SK-N-SH (cell line): ENCODE measurements around the gene RRP1B. TPM values are rescaled to one million over a fixed set of nuclear protein-coding genes. Genes with fewer than 3 reads are reported as not detected.

Experiments
- CTCF ChIA-PET: fragments of 300-600, 350-600 bp; formaldehyde crosslinking; extraction: SDS; loops from one replicate; lab custom pipeline; 2021; lab: Yijun Ruan, JAX
- POLR2A ChIA-PET: fragments of 350-600 bp; sonication (Branson Sonifier 250); formaldehyde crosslinking; extraction: SDS; loops from one replicate; lab custom pipeline; 2020; ENCODE audit warnings: antibody characterized with exemption, inconsistent platforms; lab: Yijun Ruan, JAX
- DNase-seq: peaks from one replicate; pipeline ENCODE4 v3.0.0; 2012
- H2AFZ ChIP-seq: fragments of 200-600 bp; sonication (generic); 2 replicates; pipeline ENCODE4 v1.8.1; 2016; ENCODE audit warnings: antibody characterized with exemption, mild to moderate bottlenecking, low read depth
- H3F3A ChIP-seq: fragments of 200-600 bp; sonication (generic); replicated peaks from 2 replicates; pipeline ENCODE3; 2016; ENCODE audit warnings: antibody characterized with exemption, mild to moderate bottlenecking; ENCODE audit not compliant: insufficient read depth
- H3K27ac ChIP-seq, 2 experiments: fragments of 200-500 bp in 1 of 2; fragments of 200-600 bp in 1 of 2; sonication (Bioruptor generic) in 1 of 2; sonication (generic), shearing (Covaris generic) in 1 of 2; 2 replicates each; pipeline versions ENCODE4 v1.5.1 to v1.6.1; 2014 to 2016; ENCODE audit warnings: low read depth in 2 of 2, inconsistent platforms in 1 of 2, low read length in 1 of 2, mild to moderate bottlenecking in 1 of 2, mixed read lengths in 1 of 2
- H3K27me3 ChIP-seq: fragments of 200-600 bp; sonication (generic), shearing (Covaris generic); 2 replicates; pipeline ENCODE4 v1.6.1; 2016; ENCODE audit warnings: mixed run types; ENCODE audit not compliant: insufficient read depth
- H3K36me3 ChIP-seq, 2 experiments: fragments of 200-500 bp in 1 of 2; fragments of 200-600 bp in 1 of 2; sonication (Bioruptor generic) in 1 of 2; sonication (generic) in 1 of 2; replicated peaks in 1 of 2; 2 replicates each; pipeline versions ENCODE3 to v1.5.1; 2014 to 2016; ENCODE audit warnings: low read length in 1 of 2, mild to moderate bottlenecking in 1 of 2; ENCODE audit not compliant: insufficient read depth in 2 of 2, control insufficient read depth in 1 of 2
- H3K4me1 ChIP-seq, 2 experiments: fragments of 200-500 bp in 1 of 2; fragments of 200-600 bp in 1 of 2; sonication (Bioruptor generic) in 1 of 2; sonication (generic), shearing (Covaris generic) in 1 of 2; 2 replicates each; pipeline versions ENCODE4 v1.5.1 to v1.6.1; 2014 to 2016; ENCODE audit warnings: low read depth in 1 of 2, low read length in 1 of 2, mixed run types in 1 of 2; ENCODE audit not compliant: insufficient read depth in 2 of 2, control insufficient read depth in 1 of 2
- H3K4me2 ChIP-seq: fragments of 200-600 bp; sonication (generic), shearing (Covaris generic); 2 replicates; pipeline ENCODE4 v1.6.1; 2017; ENCODE audit warnings: mixed run types
- H3K4me3 ChIP-seq, 2 experiments: fragments of 200-500 bp in 1 of 2; fragments of 200-600 bp in 1 of 2; sonication (Bioruptor generic) in 1 of 2; sonication (generic), shearing (Covaris generic) in 1 of 2; 2 replicates each; pipeline versions ENCODE4 v1.5.1 to v1.8.1; 2014 to 2016; ENCODE audit warnings: low read depth in 2 of 2, inconsistent platforms in 1 of 2, low read length in 1 of 2, mild to moderate bottlenecking in 1 of 2, mixed read lengths in 1 of 2, moderate library complexity in 1 of 2
- H3K79me2 ChIP-seq: fragments of 200-600 bp; sonication (generic); 2 replicates; pipeline ENCODE4 v1.8.1; 2017; ENCODE audit warnings: mild to moderate bottlenecking; ENCODE audit not compliant: insufficient read depth
- H3K9ac ChIP-seq: fragments of 200-600 bp; sonication (generic); 2 replicates; pipeline ENCODE4 v1.6.1; 2017; ENCODE audit warnings: mixed run types
- H3K9me2 ChIP-seq: fragments of 200-600 bp; sonication (generic); 2 replicates; pipeline ENCODE4 v1.6.1; 2017; ENCODE audit warnings: mixed run types
- H3K9me3 ChIP-seq: fragments of 200-600 bp; sonication (generic); 2 replicates; pipeline ENCODE4 v1.6.1; 2017; ENCODE audit warnings: mixed run types, mild to moderate bottlenecking, moderate library complexity
- H4K20me1 ChIP-seq: fragments of 200-600 bp; sonication (generic); 2 replicates; pipeline ENCODE4 v1.6.1; 2017; ENCODE audit warnings: mild to moderate bottlenecking, mixed run types; ENCODE audit not compliant: insufficient read depth
- CHD2 ChIP-seq: fragments of 150-350 bp; IDR thresholded peaks from 2 replicates; pipeline ENCODE4 v1.6.1; 2018; ENCODE audit warnings: low read length; ENCODE audit not compliant: partially characterized antibody
- ELF1 ChIP-seq: IDR thresholded peaks from 2 replicates; pipeline ENCODE4 v1.4.0; 2012
- EP300 ChIP-seq, 2 experiments: IDR thresholded peaks; 2 replicates each; pipeline versions ENCODE4 v1.4.0 to v1.6.1; 2012; ENCODE audit warnings: borderline replicate concordance in 1 of 2, low read depth in 1 of 2, low read length in 1 of 2
- EZH2phosphoT487 ChIP-seq: fragments of 200-600 bp; sonication (generic); IDR thresholded peaks from 2 replicates; pipeline ENCODE4 v1.6.1; 2017; ENCODE audit warnings: low read depth, mixed run types, mild to moderate bottlenecking, antibody characterized with exemption, moderate library complexity, borderline replicate concordance
- FOXJ3 ChIP-seq: sonication (generic); formaldehyde crosslinking; IDR thresholded peaks from 2 replicates; pipeline ENCODE4 v1.5.1; 2020; ENCODE audit warnings: mild to moderate bottlenecking, missing genetic modification reagents
- FOXM1 ChIP-seq: IDR thresholded peaks from 2 replicates; pipeline ENCODE4 v1.4.0; 2012; ENCODE audit warnings: low read depth, mild to moderate bottlenecking
- GATA2 ChIP-seq: sonication (generic); formaldehyde crosslinking; IDR thresholded peaks from 2 replicates; pipeline ENCODE4 v1.5.0; 2020; ENCODE audit warnings: mild to moderate bottlenecking, missing genetic modification reagents
- JUND ChIP-seq: IDR thresholded peaks from 2 replicates; pipeline ENCODE4 v1.4.0; 2012
- MXI1 ChIP-seq: IDR thresholded peaks from 2 replicates; pipeline ENCODE4 v1.6.1; 2012; ENCODE audit warnings: mild to moderate bottlenecking, low read depth, low read length, improper control_type of control experiment
- NFIC ChIP-seq: IDR thresholded peaks from 2 replicates; pipeline ENCODE4 v1.4.0; 2012; ENCODE audit warnings: borderline replicate concordance
- RAD21 ChIP-seq: IDR thresholded peaks from 2 replicates; pipeline ENCODE4 v1.6.1; 2012; ENCODE audit warnings: mild to moderate bottlenecking, low read length
- RFX5 ChIP-seq: IDR thresholded peaks from 2 replicates; pipeline ENCODE4 v1.6.1; 2012; ENCODE audit warnings: mild to moderate bottlenecking, improper control_type of control experiment, low read length
- RXRA ChIP-seq: IDR thresholded peaks from 2 replicates; pipeline ENCODE4 v1.4.0; 2012; ENCODE audit warnings: low read depth, mild to moderate bottlenecking, borderline replicate concordance
- SIN3A ChIP-seq: IDR thresholded peaks from 2 replicates; pipeline ENCODE4 v1.6.1; 2012; ENCODE audit warnings: low read depth, mild to moderate bottlenecking, low read length, moderate library complexity, borderline replicate concordance
- TAF1 ChIP-seq: IDR thresholded peaks from 2 replicates; pipeline ENCODE4 v1.6.1; 2012; ENCODE audit warnings: low read depth, mild to moderate bottlenecking, low read length, moderate library complexity, borderline replicate concordance
- YY1 ChIP-seq: IDR thresholded peaks from 2 replicates; pipeline ENCODE4 v1.4.0; 2012; ENCODE audit warnings: low read depth, mild to moderate bottlenecking
- WGBS: methylation state at CpG from one replicate; pipeline ENCODE4 v1.1.6; 2017; ENCODE audit warnings: low lambda C conversion rate; 5-methylcytosine and 5-hydroxymethylcytosine counted together
- polyA plus RNA-seq, 3 experiments: library from polyadenylated mRNA; depleted of rRNA; stranded (reverse); fragments of >200 nt; gene quantifications; 2 replicates each; pipeline ENCODE4 v1.2.3, GENCODE V29; 2012
- TF ChIP-seq, protein P1 (sequence below): IDR thresholded peaks from 2 replicates; pipeline ENCODE4 v1.6.1; 2012; ENCODE audit warnings: mild to moderate bottlenecking, low read depth, low read length, moderate library complexity
- TF ChIP-seq, protein P2 (sequence below): IDR thresholded peaks from 2 replicates; pipeline ENCODE4 v1.4.0; 2012; ENCODE audit warnings: low read depth
- TF ChIP-seq, protein P3 (sequence below): IDR thresholded peaks from 2 replicates; pipeline ENCODE4 v1.4.0; 2012; ENCODE audit warnings: low read depth, borderline replicate concordance
- TF ChIP-seq, protein P4 (sequence below): fragments of 200-600 bp; sonication (generic); IDR thresholded peaks from 2 replicates; pipeline ENCODE4 v1.6.1; 2017; ENCODE audit warnings: antibody characterized with exemption, mild to moderate bottlenecking, moderate library complexity
- TF ChIP-seq, protein P5 (sequence below): fragments of 150-350 bp; IDR thresholded peaks from 2 replicates; pipeline ENCODE4 v1.6.1; 2016; ENCODE audit warnings: mild to moderate bottlenecking, low read depth, low read length

RRP1B gene
- polyA plus RNA-seq, 1 of the 3 experiments (the other 2 are of a cell fraction): 10.4 TPM

DNA sequence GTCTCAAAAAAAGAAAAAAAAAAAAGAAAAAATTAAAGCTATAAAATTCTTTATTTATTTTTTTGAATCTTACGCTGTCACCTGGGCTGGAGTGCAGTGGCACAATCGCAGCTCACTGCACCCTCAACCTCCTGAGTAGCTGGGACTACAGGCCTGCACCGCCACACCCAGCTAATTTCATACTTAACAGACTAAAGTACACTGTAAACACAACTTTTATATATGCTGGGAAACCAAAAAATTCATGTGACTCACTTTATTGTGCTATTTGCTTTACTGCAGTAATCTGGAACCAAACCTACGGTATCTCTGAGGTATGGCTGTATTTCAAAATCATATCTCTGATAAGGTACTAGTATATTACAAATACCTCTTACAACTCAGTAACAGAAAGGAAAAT lies 40.4 kb upstream of the RRP1B start:
- Histone ChIP-seq H3K9me2 (no peaks in the 10 kb centered on the region), H3F3A (no peaks in the 10 kb centered on the region), H3K27me3 (no peaks in the 10 kb centered on the region), H3K4me3 (no peak overlapping the region), H3K27ac (no peak overlapping the region), H2AFZ (no peak overlapping the region), H4K20me1 (no peaks in the 10 kb centered on the region), H3K4me1 (no peaks in the 10 kb centered on the region), H3K9me3 (no peaks in the 10 kb centered on the region), H3K4me2 (no peak overlapping the region), H3K79me2 (no peaks in the 10 kb centered on the region), H3K9ac (no peak overlapping the region), H3K36me3 (peaks cover 0 to 4% of the 10 kb centered on the region in 2 experiments)
- DNase-seq: no peak
- WGBS: 94% methylated on average over 4 of the region's 4 CpGs
- ChIA-PET CTCF (no interaction called here), POLR2A (no interaction called here)
- TF ChIP-seq TAF1: no peak
- TF ChIP-seq MXI1: no peak
- no peak for TF ChIP-seq RFX5
- no peak for TF ChIP-seq FOXM1
- TF ChIP-seq GATA2 (CRISPR knock-in tag): no peak
- no peak for TF ChIP-seq SIN3A
- TF ChIP-seq, protein P1, sequence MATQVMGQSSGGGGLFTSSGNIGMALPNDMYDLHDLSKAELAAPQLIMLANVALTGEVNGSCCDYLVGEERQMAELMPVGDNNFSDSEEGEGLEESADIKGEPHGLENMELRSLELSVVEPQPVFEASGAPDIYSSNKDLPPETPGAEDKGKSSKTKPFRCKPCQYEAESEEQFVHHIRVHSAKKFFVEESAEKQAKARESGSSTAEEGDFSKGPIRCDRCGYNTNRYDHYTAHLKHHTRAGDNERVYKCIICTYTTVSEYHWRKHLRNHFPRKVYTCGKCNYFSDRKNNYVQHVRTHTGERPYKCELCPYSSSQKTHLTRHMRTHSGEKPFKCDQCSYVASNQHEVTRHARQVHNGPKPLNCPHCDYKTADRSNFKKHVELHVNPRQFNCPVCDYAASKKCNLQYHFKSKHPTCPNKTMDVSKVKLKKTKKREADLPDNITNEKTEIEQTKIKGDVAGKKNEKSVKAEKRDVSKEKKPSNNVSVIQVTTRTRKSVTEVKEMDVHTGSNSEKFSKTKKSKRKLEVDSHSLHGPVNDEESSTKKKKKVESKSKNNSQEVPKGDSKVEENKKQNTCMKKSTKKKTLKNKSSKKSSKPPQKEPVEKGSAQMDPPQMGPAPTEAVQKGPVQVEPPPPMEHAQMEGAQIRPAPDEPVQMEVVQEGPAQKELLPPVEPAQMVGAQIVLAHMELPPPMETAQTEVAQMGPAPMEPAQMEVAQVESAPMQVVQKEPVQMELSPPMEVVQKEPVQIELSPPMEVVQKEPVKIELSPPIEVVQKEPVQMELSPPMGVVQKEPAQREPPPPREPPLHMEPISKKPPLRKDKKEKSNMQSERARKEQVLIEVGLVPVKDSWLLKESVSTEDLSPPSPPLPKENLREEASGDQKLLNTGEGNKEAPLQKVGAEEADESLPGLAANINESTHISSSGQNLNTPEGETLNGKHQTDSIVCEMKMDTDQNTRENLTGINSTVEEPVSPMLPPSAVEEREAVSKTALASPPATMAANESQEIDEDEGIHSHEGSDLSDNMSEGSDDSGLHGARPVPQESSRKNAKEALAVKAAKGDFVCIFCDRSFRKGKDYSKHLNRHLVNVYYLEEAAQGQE: no peak
- TF ChIP-seq RXRA: no peak
- no peak for TF ChIP-seq EP300 (IDR thresholded peaks at IDR 0.05; ENCODE audit: borderline replicate concordance in 1 of 2, low read depth in 1 of 2, low read length in 1 of 2)
- TF ChIP-seq JUND: no peak
- no peak for TF ChIP-seq ELF1

DNA sequence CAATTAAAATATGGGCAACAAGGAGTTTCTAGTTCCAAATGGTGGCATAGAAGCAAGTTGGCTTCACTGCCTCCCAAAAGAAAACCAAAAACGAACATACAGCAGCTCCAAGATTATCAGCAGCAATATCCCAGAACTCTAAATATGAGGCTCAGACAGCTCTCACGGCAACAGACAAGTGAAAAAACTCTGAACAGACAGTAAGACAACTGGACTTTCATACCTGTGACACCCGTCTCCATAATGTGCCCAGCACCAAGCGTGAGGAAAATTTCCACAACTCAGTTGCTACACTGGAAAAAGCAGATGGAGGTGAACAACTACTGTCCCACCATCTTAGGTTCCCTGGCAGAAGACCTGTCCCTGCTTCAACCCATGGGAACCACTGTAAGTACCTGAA lies 40.0 kb upstream of the RRP1B start:
- Histone ChIP-seq H3K27ac (no peak overlapping the region), H3K9me3 (no peaks in the 10 kb centered on the region), H4K20me1 (no peaks in the 10 kb centered on the region), H3K79me2 (no peaks in the 10 kb centered on the region), H3K9ac (no peak overlapping the region), H3K4me1 (no peaks in the 10 kb centered on the region; a peak in 1 of 4 replicates), H3K36me3 (peaks cover 0 to 4% of the 10 kb centered on the region in 2 experiments), H2AFZ (no peak overlapping the region), H3K4me3 (no peak overlapping the region), H3K9me2 (no peaks in the 10 kb centered on the region), H3K4me2 (no peak overlapping the region), H3K27me3 (no peaks in the 10 kb centered on the region), H3F3A (no peaks in the 10 kb centered on the region)
- 81% methylated on average over 4 of the region's 4 CpGs for WGBS
- DNase-seq: no peak
- CTCF ChIA-PET: interaction anchor here (2.4 kb wide), 1 partner anchor 26 kb away, joined by 7 read pairs; no protein-coding TSS in a partner anchor
- POLR2A ChIA-PET: no interaction called here
- no peak for TF ChIP-seq RFX5
- TF ChIP-seq TAF1: no peak
- TF ChIP-seq, protein P2, sequence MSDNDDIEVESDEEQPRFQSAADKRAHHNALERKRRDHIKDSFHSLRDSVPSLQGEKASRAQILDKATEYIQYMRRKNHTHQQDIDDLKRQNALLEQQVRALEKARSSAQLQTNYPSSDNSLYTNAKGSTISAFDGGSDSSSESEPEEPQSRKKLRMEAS: no peak
- TF ChIP-seq YY1: no peak
- no peak for TF ChIP-seq CHD2
- TF ChIP-seq, protein P3, sequence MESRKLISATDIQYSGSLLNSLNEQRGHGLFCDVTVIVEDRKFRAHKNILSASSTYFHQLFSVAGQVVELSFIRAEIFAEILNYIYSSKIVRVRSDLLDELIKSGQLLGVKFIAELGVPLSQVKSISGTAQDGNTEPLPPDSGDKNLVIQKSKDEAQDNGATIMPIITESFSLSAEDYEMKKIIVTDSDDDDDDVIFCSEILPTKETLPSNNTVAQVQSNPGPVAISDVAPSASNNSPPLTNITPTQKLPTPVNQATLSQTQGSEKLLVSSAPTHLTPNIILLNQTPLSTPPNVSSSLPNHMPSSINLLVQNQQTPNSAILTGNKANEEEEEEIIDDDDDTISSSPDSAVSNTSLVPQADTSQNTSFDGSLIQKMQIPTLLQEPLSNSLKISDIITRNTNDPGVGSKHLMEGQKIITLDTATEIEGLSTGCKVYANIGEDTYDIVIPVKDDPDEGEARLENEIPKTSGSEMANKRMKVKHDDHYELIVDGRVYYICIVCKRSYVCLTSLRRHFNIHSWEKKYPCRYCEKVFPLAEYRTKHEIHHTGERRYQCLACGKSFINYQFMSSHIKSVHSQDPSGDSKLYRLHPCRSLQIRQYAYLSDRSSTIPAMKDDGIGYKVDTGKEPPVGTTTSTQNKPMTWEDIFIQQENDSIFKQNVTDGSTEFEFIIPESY: no peak
- TF ChIP-seq FOXJ3 (CRISPR knock-in tag): no peak
- TF ChIP-seq, protein P4, sequence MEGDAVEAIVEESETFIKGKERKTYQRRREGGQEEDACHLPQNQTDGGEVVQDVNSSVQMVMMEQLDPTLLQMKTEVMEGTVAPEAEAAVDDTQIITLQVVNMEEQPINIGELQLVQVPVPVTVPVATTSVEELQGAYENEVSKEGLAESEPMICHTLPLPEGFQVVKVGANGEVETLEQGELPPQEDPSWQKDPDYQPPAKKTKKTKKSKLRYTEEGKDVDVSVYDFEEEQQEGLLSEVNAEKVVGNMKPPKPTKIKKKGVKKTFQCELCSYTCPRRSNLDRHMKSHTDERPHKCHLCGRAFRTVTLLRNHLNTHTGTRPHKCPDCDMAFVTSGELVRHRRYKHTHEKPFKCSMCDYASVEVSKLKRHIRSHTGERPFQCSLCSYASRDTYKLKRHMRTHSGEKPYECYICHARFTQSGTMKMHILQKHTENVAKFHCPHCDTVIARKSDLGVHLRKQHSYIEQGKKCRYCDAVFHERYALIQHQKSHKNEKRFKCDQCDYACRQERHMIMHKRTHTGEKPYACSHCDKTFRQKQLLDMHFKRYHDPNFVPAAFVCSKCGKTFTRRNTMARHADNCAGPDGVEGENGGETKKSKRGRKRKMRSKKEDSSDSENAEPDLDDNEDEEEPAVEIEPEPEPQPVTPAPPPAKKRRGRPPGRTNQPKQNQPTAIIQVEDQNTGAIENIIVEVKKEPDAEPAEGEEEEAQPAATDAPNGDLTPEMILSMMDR: no peak
- TF ChIP-seq EZH2phosphoT487: no peak
- TF ChIP-seq, protein P5, sequence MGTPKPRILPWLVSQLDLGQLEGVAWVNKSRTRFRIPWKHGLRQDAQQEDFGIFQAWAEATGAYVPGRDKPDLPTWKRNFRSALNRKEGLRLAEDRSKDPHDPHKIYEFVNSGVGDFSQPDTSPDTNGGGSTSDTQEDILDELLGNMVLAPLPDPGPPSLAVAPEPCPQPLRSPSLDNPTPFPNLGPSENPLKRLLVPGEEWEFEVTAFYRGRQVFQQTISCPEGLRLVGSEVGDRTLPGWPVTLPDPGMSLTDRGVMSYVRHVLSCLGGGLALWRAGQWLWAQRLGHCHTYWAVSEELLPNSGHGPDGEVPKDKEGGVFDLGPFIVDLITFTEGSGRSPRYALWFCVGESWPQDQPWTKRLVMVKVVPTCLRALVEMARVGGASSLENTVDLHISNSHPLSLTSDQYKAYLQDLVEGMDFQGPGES: no peak
- no peak for TF ChIP-seq RAD21
- TF ChIP-seq NFIC: no peak
